GM10266 (cell line): ENCODE data around the gene MOB3C.

Source experiments
- DNase-seq: peaks from one replicate; pipeline ENCODE4 v3.0.0; 2012; ENCODE audit errors: extremely low spot score
- TF ChIP-seq, protein P1 (sequence below): IDR thresholded peaks from 2 replicates; pipeline ENCODE4 v1.5.1; 2012; ENCODE audit warnings: mild to moderate bottlenecking, low read depth; ENCODE audit not compliant: control insufficient read depth, insufficient read depth; ENCODE audit errors: missing control alignments

The MOB3C gene

DNA sequence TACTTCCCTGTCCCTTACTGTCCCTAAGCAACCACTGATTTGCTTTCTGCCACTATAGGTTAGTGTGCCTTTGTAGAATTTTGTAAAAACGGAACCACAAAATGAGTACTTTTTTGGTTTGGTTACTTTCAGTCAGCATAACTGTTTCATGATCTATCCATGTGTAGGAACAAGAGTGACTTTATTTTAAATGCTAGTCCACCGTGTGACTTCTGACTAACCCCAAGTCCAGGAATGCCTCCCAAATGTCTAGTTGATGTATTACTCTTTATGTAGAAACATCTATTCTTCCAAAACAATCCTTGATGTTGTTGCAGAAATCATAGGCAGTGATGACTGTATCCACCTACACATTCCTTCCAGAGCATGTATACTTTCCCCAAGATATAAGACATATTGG lies 30.2 kb upstream of the MOB3C start:
- DNase-seq: no peak
- TF ChIP-seq, protein P1, sequence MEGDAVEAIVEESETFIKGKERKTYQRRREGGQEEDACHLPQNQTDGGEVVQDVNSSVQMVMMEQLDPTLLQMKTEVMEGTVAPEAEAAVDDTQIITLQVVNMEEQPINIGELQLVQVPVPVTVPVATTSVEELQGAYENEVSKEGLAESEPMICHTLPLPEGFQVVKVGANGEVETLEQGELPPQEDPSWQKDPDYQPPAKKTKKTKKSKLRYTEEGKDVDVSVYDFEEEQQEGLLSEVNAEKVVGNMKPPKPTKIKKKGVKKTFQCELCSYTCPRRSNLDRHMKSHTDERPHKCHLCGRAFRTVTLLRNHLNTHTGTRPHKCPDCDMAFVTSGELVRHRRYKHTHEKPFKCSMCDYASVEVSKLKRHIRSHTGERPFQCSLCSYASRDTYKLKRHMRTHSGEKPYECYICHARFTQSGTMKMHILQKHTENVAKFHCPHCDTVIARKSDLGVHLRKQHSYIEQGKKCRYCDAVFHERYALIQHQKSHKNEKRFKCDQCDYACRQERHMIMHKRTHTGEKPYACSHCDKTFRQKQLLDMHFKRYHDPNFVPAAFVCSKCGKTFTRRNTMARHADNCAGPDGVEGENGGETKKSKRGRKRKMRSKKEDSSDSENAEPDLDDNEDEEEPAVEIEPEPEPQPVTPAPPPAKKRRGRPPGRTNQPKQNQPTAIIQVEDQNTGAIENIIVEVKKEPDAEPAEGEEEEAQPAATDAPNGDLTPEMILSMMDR: no peak

DNA sequence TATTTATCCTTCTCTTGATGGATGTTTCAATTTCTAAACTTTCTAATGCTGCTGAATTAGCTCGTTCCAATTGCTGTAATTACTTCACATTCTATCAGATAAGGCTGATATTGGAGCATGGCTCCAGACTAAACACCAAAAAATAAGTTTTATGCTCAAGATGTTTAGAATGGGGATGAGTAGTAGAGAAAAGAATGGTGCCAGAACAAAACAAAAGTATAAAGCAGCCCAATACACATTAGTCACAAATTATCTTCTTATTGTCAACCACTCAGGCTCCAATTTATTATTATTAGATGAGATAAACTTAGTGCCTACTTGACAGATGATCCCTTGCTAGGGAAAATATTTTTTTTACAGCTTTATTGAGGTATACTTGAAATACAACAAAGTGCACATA lies 29.7 kb upstream of the MOB3C start:
- TF ChIP-seq, protein P1: no peak
- no peak for DNase-seq

DNA sequence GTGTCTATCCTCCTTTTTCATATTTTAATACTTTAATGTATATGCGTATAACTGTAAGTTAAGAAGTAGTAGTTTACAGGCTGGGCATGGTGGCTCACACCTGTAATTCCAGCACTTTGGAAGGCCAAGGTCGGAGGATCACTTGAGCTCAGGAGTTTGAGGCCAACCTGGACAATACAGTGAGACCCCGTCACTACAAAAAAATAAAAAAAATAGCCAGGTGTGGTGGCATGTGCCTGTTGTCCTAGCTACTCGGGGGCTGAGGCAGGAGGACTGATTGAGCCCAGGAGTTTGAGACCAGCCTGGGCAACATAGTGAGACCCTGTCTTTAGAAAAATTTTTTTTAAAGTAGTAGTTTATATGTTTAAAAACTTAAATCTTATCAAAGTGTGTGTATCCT lies 29.2 kb upstream of the MOB3C start:
- TF ChIP-seq, protein P1: no peak
- no peak for DNase-seq

DNA sequence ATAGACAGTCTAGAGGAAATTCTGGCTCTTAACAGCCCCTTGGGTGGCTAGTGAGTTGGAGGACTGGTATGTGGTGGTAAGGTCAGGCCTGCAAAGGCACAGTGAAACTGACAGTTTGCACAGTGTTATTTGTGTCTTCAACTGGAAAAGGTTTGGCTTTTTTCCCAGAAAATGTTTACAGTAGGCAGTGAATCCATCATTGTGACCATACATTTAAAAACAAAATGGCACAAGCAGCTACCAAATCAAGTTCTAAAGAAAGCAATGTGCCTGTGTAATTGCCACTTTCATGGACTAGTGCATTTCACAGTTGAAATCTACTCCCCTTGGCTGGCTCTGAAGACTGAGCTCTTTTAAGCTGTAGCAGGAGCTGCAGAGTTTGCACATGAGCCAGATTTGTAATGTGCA lies 26.8 kb upstream of the MOB3C start:
- TF ChIP-seq, protein P1: no peak
- no peak for DNase-seq

DNA sequence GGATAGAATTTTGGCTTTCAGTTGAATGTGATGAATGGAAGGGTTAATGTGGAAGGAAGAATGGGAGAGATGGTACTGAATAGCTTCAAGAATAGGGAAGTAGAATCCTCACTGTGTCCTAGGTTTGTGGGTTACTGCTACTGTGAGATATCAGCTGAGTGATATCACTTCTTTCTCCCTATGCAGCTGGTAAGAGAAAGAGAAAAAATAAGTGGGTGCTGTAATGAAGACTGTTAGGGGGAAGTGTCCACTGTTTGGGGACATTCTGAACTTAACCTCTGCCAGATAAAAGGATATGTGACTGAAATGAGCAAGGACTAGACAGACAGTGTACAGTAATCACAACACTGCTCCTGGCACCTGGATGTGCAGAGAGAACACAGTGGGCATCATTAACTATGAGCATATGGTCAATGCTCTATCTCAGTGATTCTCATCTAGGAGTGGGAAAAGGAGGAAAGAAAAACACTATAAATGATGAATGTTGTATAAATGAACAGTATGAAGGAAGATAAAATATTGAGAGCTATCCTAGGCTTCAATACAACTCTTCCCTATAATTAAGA lies 25.6 kb upstream of the MOB3C start:
- TF ChIP-seq, protein P1: no peak

DNA sequence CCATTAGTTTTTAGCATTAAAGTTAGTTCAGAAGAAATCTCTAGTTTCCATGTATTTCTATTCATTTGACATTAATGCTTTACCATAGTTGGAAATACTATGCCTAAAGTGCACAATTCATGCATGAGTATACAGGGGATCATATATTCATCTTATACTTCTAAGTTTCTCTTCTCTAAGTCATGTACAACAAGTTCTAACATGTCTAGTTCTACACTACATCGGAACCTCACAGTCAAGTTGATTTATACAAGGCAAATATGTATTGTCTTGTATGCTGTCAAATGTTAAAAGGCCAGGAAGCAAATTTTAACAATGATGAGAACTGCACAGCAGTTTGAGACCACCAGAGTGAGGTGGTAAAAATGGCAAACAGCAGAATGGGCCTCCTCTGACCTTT lies 22.9 kb upstream of the MOB3C start:
- DNase-seq: no peak
- TF ChIP-seq, protein P1: no peak

More for the DNA sequence above, 25.6 kb upstream of the MOB3C start:
- DNase-seq: no peak

DNA sequence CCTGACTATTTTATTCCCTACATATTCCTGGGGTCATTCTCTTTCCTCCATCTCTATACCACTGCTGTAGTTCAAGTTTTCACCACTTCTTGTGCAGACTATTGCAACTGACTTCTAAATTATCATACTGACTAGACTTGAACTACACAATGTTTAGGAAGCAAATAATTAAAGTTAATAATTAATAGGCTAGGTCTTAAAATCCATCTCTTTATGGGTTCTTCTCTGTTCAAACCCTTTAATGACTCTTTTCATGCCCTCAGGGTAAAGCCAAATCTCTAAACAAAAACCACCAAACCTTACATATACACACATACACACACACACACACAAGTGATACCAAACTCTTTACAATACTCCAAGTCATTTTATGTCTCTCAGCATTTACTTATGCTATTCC lies 22.3 kb upstream of the MOB3C start:
- DNase-seq: no peak
- TF ChIP-seq, protein P1: no peak
